ENCODE measurements around the gene FGF11. TPM values are rescaled to one million over a fixed set of nuclear protein-coding genes. Genes with fewer than 3 reads are reported as not detected.

Gene FGF11
- total RNA-seq, 4 donors from 2014 or later: 1.2 to 7.4 (median 4.1) TPM

DNA sequence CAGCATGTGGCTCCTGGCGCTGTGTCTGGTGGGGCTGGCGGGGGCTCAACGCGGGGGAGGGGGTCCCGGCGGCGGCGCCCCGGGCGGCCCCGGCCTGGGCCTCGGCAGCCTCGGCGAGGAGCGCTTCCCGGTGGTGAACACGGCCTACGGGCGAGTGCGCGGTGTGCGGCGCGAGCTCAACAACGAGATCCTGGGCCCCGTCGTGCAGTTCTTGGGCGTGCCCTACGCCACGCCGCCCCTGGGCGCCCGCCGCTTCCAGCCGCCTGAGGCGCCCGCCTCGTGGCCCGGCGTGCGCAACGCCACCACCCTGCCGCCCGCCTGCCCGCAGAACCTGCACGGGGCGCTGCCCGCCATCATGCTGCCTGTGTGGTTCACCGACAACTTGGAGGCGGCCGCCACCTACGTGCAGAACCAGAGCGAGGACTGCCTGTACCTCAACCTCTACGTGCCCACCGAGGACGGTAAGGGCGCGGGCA is 31.0 kb upstream of the FGF11 start:
- in situ Hi-C loops (cut with MboI; ENCODE audit: low sequenced_read_pairs in 4 of 4): no loop called here
- intact Hi-C loops (cut with DNase I; ENCODE audit: low total_unique reads): loop anchor here (10.0 kb wide), 1 partner anchor 277 kb away; the partner anchor contains the start of genes TP53 and WRAP53
- Histone ChIP-seq H3K27ac (no peak overlapping the region), H3K9me3 (no peaks in the 10 kb centered on the region), H3K27me3 (no peaks in the 10 kb centered on the region), H3K4me3 (no peak overlapping the region), H3K4me1 (peaks cover 3 to 9% of the 10 kb centered on the region in 2 donors), H3K36me3 (no peaks in the 10 kb centered on the region)
- DNase-seq (no peak), ATAC-seq (no peak)
- TF ChIP-seq POLR2A (IDR thresholded peaks at IDR 0.05) (no peak), CTCF (IDR thresholded peaks at IDR 0.05 in 4 of 5, conservative IDR thresholded peaks at IDR 0.05 in 1 of 5) (no peak)

GRCh38 chr17:7408863-7409262 is 30.4 kb upstream of the FGF11 start:
- peaks cover 3 to 9% of the 10 kb centered on the region in 2 donors for H3K4me1 ChIP-seq
- DNase-seq (no peak), ATAC-seq (no peak)
- in situ Hi-C loops (cut with MboI; ENCODE audit: low sequenced_read_pairs in 4 of 4) (no loop called here), intact Hi-C loops (cut with DNase I; ENCODE audit: low total_unique reads) (loop anchor here (10.0 kb wide), 1 partner anchor 276 kb away; the partner anchor contains the start of genes TP53 and WRAP53)
- no peaks in the 10 kb centered on the region for H3K27me3 ChIP-seq
- H3K27ac ChIP-seq: no peak overlapping the region
- H3K36me3 ChIP-seq: no peaks in the 10 kb centered on the region
- no peaks in the 10 kb centered on the region for H3K9me3 ChIP-seq
- no peak for TF ChIP-seq CTCF (IDR thresholded peaks at IDR 0.05 in 4 of 5, conservative IDR thresholded peaks at IDR 0.05 in 1 of 5)
- TF ChIP-seq POLR2A (IDR thresholded peaks at IDR 0.05): no peak
- no peak overlapping the region for H3K4me3 ChIP-seq

GRCh38 chr17:7409716-7410115 is 29.6 kb upstream of the FGF11 start:
- no peak for ATAC-seq
- Histone ChIP-seq H3K27ac (no peak overlapping the region), H3K9me3 (no peaks in the 10 kb centered on the region), H3K4me3 (no peak overlapping the region), H3K27me3 (no peaks in the 10 kb centered on the region), H3K4me1 (peaks cover 3 to 9% of the 10 kb centered on the region in 2 donors), H3K36me3 (no peaks in the 10 kb centered on the region)
- TF ChIP-seq CTCF (IDR thresholded peaks at IDR 0.05 in 4 of 5, conservative IDR thresholded peaks at IDR 0.05 in 1 of 5) (no peak), POLR2A (IDR thresholded peaks at IDR 0.05) (no peak)
- no peak for DNase-seq
- in situ Hi-C loops (cut with MboI; ENCODE audit: low sequenced_read_pairs in 4 of 4): no loop called here
- intact Hi-C loops (cut with DNase I; ENCODE audit: low total_unique reads): loop anchor here (10.0 kb wide), 1 partner anchor 275 kb away; the partner anchor contains the start of genes TP53 and WRAP53

GRCh38 chr17:7410634-7411426 is 28.5 kb upstream of the FGF11 start:
- Histone ChIP-seq H3K9me3 (no peaks in the 10 kb centered on the region), H3K27ac (no peak overlapping the region), H3K4me3 (no peak overlapping the region), H3K27me3 (no peaks in the 10 kb centered on the region), H3K4me1 (peaks cover 0 to 3% of the 10 kb centered on the region in 2 donors), H3K36me3 (no peaks in the 10 kb centered on the region)
- intact Hi-C loops (cut with DNase I; ENCODE audit: low total_unique reads): no loop called here
- ATAC-seq: no peak
- in situ Hi-C loops (cut with MboI; ENCODE audit: low sequenced_read_pairs in 4 of 4): no loop called here
- no peak for TF ChIP-seq CTCF (IDR thresholded peaks at IDR 0.05 in 4 of 5, conservative IDR thresholded peaks at IDR 0.05 in 1 of 5)
- TF ChIP-seq POLR2A (IDR thresholded peaks at IDR 0.05): no peak
- no peak for DNase-seq

Measured in gastrocnemius medialis (tissue), 4 donors.